ENCODE data around the gene MAD1L1.

The MAD1L1 gene

DNA sequence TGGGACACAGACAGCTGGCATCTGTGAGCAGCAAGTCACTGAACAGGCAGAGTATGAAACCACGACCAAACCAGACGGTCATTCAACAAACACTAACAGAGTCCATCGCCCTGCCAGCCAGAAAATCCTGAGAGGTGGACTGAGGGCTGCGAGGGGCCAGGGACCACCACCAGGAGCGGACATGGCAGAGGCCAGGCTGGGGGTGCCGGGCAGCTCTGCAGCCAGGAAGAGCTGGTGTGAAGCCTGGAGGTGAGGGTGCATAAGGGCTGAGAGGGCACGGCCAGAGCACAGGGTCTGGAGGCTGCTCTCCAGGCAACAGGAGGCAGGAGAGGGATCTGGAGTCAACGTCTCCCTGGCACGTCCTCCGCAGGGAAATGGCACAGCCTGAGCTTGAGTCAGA is 15.5 kb downstream of the MAD1L1 start:
- DNase-seq, result no peak

DNA sequence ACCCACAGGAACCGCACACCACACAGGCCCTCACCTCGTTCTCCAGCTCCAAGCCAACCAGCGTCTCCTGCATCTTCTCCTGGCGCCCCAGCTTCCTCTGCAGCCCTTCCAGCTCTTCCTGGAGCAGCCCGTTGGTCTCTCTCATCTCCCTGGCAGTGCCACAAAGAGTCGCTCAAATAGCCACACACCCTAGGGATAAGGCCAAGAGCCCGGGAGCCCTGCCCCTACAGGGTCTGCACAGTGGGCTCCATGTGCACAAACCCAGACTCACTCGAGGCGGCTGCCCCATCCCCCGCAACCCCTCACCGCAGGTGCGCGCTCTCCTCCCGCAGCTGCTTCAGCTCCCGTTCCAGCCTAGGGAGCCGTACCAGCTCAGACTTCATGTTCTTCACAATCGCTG is 16.9 kb downstream of the MAD1L1 start:
- DNase-seq, result no peak

DNA sequence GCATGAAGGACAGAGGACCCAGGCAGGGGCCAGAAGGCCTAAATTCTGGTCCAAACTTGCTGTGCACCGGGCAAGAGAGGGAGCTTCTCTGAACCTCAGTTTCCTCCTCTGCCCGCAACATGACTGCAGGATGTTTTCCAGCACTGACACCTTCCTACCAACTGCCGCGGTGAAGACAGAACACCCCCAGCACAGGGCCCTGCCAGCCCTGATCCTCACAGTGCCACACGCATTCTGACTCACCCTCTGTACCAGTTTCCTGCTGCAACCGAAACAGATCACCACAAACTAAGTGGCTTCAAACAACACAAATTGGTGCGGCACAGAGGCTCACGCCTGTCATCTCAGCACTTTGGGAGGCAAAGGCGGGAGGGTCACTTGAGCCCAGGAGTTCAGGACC is 18.1 kb downstream of the MAD1L1 start:
- DNase-seq, result no peak

DNA sequence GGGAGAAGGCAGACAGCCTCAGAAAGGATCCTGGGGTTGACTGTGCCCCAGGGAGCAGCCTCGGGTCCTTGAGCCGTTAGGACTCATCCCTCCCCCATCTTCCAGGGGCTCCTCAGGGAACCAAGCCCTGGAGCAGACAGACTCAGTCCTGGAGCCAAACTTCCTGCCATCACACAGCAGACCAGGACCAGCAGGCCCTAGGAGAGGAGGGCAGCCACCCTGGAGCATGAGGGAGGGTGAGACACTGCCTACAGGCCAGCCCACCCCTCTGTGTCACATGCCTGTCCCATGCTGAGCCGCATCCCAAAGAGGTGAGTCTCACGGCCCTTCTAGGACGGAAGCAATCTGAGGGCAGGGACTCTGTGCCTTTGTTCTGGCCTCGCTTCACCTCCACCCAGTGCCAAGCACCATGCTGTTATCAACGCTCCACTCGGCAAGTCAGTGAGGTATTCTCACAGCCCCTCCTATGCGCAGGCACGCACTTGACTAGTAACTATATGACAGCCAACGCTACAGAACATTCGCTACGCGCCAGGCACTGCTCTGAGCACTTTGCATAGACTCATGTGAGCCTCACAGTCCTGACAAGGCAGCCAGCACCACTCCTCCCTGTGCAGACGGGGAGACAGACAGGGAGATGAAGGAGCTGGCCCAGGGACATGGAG is 19.1 kb downstream of the MAD1L1 start:
- DNase-seq, result no peak

DNA sequence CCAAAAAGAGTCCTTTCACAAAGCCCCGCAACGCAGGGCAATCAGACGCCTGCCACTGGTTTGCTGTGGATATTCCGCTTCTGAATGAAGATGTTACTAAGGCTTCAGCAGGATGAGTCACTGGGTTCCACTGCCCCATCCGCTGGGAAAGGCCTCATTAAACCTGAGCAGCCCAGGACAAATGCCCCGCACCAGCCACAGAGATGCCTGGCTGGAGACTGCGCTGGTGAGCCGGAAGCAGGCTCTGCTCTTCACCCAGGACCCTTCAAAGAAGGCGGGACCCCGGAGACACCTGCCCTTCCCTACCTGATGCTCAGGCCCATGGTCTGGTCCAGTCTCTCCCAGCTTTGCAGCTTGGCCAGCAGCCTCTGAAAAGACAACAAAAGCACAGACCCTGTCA is 19.8 kb downstream of the MAD1L1 start:
- no peak for DNase-seq

DNA sequence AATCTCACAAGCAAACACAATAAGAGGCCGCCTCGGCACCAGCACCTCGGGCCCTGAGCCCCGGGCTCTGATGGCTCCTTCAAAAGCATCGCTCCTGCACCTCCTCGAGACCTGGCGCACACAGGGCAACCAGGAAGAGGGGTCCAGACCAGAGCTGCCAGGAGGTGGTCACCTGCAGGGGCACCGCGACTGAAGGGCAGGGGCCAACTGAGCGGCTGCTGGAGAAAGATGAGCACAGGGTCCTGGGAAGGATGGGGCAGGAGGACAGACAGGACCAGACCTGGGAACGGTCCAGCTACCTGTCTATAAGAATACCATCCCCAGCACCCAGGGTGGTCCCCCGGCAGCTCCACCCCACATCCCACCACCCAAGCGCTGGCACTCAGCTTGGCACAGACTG is 20.8 kb downstream of the MAD1L1 start:
- DNase-seq, result no peak

DNA sequence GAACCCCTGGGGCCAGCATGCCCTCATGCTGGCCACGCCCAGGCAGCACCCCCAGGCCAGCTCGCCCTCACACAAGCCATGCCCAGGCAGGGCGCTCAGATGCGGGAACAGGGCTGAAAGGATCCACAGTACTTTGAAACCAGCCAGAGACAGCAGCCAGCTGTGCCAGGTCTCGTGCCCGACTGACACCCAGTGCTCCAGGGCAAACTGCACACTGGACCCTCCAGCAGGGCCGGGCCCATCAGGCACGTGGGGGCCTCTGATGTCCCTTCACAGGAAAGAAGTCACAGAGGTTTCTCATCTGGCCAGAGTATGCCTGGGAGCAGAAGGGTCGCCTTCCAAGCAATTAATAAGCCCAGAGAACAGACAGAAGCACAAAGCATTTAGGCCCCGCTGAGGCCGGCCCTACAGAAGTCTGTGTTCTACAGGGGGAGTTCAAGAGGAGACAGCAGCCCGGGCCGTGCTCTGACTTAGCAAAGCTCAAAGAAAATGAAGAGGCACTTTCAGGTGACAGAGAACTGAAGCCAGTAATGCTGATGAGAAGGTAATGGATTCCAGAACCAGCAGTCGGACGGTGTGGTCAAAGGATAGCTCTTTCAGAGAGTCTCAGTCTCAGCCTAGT is 21.4 kb downstream of the MAD1L1 start:
- DNase-seq, result no peak

DNA sequence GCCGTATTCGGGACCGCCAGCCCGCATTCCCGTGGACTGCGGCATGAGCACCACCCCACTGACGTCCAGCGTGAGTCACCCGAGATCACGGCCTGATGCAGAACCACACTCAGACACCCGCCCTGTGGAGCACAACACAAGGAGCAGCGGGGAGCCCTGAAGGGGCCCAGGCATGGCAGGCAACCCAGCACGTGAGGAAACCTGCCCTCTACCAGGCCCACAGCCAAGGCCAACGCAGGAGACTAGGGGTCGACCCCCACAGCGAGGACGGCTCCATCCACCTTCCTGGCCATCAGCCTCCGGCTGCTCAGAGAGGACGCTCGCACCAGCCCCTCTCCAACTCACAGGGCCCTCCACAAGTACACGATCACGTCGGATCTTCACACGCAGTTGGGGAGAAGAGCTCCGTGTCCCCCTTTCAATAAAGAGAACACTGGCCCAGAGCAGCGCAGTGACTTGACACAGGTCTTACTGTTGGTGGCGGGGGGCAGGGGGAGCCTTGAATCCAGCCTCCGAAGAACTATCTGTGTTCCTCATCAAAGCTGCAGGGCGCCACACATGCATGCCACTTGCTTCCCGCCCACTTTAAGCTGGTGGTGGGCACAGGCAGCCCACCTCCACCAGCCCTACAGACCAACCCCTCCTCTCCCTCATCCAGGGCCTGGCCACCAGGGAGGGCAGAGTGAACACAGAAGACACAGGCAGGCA is 22.0 kb downstream of the MAD1L1 start:
- DNase-seq, result no peak

DNA sequence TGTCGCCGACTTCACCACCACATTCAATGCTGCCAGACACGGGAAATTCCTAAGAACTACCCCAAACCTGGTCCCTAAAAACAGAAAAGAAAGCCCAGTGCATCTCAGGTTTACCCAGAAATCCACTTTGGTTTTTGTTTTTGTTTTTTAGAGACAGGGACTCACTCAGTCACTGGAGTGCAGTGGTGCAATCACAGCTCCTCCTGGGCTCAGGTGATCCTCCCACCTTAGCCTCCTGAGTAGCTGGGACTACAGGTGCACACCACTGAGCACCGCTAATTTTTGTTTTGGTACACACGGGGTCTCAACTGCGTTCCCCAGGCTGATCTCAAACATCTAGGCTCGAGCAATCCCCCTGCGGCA is 22.8 kb downstream of the MAD1L1 start:
- no peak for DNase-seq

DNA sequence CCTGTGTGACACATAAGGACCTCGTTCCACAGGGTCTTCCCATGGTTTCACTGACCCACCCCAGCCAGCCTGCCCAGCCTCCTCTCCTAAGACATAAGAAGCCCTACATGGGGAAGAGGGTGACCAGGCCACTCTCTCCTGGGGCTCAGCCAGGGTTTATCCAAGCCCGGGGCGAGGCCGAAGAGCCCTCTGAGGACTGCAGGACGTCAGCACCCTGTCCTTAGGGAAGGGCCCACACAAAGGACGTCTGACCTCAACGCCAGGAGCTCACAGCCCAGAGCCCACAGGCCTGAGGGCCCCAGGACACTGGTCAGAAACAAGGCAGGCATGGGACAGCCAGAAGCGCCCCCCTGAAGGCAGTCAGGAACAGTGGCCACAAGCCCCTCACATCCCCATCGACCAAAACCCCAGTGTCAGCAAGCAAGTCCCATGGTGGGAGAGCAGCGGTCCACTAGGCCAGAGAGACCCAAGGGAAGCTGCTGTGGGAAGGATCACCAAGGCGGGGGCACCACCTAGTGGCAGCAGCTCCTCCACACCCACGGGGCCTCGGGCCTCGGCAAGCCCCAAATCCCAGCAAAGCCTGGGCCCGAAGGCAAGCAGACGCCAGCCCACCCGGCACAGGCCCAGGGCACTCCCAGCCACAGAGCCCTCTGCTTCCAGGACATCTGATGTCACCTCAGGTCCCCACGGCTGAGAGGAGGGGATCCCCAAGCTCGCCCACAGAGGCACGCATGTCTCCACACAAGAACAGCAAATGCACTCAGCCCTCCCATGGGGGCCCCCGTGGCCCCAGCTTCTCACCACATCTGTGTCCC is 23.4 kb downstream of the MAD1L1 start:
- peak; percentile 18 for DNase-seq

DNA sequence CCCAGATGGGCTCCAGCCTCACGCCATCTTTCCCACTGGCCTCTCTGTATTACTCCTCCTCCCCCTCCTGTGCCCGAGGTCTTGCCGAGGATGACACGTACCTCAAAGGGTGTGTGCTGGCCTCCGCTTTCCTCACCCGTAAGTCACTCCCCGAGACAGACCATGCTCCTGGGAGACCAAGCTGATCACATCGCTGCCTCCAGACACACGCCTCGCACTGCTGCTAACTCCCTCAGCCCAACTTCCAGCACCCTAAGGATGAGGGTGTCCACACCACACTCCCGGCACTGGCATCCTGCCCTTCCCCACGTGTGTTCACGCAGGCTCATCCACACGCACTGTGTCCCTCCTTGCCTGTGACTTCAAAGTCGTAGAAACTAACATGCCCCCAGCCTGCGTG is 24.0 kb downstream of the MAD1L1 start:
- no peak for DNase-seq

DNA sequence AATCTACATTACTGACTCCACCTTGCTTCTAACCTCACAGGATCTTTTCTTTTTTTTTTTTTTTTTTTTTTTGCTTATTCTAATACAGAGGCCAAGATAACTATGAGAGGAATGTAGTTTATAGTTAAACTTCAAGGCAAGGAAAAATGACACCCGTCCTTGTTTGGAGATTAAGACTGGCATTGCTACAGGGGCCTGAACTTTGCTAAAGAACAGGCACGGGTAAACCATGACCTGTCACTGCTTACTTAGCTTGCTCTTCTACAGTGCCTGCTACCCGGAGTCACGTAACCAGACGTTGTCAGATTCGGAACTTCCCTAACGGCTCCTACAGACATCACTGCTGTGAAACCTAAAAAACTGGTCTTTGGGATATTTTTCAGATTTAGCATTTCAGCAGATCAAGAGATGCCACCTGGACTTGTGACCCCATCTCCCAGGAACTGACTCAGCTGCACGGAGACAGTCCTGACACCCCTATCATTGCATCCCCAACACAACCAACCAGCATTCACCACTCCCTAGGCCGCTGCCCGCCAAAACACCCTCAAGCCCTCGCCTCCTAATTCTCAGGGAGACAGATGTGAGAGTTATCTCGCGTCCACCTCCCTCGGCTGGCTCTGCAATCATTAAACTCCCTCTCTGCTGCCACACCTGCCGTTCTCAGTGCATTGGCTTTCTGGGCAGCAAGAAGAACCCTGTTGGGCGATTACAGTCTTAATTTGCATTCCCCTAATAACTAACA is 27.5 kb downstream of the MAD1L1 start:
- no peak for DNase-seq

DNA sequence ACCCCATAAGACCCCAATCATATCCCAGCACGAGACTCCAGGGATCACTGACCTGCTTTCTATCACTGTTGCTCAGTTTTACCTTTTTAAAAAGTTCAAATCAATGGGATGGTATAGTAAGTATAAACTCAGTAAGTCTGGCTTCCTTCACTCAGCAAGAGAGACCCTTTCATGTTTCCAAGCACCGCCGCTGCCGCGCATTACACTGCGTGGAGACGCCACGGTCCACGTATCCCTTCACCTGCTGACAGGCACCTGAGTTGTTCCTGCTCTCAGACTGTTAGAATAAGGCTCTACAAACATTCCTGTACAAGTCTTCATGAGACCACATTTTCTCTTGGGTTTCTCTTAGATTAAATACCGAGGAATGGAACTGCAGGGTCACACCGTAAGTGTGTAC is 28.3 kb downstream of the MAD1L1 start:
- no peak for DNase-seq

DNA sequence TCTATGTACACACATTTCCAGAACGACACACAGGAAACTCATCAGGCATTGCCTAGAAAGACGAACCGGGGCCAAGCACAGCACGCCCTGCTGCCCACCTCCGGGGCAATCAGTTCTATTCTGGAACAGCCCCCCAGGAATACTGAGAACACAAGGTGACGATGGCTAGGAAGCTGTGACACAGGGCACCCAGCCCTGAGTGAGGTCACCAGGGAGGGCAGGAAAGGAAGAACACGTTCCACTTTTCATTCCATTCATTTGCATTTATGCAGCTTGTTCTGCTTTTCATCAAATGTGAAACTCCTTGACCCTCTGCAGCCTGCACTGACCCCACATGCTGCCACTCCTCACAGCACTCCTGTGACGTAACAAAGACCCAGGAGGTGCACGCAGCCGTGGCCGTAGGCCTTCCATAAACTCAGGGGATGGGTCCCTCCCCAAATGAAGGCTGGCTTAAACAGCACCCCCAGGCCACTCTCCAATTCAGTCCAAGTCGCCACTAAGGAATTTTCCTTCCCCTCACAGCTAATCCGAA is 28.9 kb downstream of the MAD1L1 start:
- no peak for DNase-seq

DNA sequence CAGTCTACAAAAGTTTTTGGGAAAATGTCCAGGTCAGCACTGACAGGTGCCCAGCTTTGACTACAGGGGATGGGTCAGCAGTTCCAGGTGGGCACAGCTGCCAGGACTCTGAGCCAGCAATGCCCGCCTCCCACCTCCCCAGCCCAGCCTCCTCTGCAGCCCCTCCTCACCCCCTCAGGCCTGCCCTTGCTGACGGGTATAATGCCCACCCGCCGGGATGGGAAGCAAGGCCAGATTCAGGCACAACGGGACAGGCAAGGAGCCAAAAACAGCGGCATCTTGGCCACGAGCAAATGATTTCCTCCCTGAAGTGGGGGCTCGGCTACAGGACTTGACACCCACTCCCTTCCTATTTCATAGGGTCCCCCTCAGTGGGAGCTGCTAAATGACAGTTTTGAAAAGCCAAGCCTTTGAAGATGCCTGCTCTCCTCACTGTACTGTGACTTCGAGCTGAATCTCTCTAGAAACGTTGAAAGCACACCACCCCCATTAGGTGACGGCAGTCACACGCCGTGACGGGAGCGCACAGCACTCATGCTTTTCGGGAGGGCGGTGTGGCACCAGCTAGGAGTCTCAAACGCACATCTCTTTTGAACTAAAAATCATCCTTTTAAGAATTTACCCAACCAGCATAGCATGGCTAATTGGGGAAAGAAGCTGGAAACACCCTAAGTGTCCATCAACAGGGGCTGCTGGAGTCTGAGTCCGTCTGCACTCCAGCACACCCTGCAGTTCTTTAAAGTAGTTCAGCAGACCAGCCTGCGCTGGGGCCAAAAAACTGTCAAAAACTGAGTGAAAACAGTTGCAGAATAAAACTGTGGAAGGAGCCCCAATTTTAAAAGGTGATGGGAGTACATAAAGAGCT is 29.6 kb downstream of the MAD1L1 start:
- no peak for DNase-seq

DNA sequence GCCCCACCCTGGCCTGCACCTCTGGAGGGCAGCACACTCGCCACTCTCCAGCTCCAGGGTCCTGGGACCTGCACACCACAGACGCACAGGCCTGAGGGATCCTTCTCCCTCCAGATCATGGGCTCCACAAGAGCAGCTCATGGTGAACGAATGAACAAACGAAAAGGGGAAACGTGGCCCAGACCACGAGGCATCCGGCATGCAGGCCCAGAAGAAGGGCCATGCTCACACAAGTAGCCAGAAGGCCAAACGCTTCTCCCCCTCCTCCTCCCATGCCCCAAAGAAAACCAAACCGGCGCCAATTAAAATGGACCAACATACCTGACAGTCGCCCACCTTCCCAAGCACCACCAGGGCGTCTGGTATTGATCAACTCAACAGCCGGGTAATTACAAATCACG is 30.4 kb downstream of the MAD1L1 start:
- DNase-seq, result no peak

DNA sequence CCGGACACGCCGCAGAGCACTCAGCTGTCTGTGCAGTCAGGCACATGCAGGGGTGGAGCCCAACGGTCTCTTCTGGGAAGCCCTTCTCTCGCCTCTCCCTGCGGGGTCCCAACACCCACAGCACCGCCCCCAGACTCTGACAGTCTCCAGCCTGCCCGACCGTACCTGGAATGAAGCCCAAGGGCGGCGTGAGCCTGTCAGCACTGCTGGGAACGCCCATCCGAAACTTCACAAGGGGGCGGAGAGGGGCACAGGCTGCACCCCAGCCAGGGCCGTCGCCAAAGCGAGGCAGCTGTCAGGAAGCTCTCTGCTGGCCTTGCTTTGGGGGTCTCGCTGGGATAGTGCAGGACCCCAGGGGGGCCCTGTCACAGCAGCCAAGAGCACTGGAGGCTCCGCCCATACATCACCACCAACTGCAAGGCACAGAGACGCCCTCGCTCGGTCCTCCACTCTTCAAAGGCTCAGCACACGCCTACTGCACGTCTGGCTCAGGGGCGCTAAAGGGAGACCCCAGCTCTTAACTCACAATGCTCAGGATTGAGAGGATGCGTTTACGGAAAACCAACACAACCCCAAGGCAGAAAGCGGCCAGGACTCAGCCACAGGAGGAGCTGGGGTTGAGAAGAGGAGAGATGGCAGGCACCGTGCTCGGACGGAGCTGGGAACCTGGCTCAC is 30.9 kb downstream of the MAD1L1 start:
- DNase-seq, result no peak

DNA sequence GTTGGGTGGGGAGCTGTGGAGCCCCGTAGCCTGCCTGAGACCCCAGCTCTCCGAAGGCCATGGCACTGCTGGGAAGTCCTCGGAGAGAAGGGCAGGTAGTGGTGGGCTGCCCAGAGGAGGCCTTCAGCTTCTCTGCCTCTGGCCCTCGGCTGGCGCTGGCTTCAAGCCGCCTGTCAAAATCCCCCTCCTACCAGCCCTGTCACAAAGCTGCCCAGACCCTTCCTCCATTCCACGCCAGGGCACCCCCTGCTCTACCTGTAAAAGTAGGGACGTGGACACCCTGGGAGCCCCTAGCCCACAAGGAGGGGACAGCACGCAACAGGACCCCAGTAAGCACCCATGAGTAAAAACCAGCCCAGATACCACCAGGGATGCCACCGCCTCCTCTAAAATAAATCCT is 31.6 kb downstream of the MAD1L1 start:
- DNase-seq, result no peak

DNA sequence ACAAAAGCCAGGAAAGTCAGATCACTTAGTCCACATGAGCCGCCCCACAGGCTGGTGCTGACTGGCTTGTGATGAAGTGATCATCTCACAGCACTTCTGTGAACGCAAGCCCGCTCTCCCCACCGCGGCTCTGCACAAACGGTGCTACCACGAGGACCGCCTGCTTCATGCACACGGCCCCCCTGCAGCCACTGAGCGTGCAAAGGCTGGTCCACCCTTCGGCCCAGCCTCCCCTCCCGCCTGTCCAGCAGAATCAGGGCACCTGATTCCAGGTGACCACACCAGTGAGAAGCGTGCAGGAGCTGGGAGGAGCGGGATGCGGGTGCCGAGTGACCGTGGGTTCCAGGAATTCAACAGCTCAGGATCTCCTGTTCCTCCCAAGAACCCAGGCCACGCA is 32.2 kb downstream of the MAD1L1 start:
- DNase-seq, result no peak

DNA sequence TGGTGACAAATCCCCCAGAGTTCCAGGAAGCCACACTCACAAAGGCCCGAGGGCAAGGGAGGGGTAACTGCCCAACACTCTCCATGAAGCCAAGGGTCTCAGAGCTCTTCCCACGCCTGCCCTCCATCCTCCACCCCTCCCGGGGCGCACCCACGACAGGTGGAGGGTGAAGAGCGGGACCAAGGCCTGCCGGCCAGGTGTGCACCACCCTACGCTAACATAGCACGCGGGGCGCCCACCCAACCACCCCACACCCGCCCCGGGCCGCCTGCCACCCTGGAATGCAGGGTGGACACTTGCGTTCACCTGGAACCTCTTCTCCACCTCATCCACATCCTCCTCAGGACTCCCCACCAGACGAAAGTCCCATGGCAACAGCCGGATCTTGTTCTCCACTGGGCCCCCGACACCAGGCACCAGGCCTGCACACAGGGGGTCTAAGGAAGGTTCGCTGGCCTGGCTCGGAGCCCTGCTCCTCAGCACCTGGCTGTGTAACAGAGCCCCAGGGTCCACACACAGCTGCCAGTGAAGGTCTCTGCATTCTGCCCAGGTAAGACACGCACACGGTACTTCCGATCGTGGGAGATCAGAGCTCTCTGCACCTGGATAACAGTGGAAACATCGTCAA is 32.7 kb downstream of the MAD1L1 start:
- DNase-seq, result no peak

DNA sequence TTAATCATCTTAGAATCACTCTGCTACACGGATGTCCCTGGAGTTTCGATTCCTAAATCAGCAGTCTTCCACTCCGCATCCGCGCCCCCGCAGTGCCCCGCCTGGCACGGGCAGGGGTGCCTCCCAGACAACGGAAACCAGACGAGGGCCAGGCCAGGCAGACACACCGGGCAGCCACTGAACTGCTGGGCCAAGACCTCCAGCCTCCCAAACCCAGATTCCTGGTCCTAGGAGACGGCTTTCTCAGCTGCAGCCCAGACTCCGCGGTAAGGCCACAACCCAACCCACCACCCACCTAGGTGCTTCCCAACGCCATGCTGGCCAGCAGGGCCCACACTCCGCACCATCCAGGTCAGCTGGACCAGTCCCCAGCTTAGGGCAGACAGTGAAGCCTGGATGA is 33.2 kb downstream of the MAD1L1 start:
- no peak for DNase-seq
